NCI-H2196 (cell line): ENCODE measurements around the gene HSP90B1.

Source experiments
- DNase-seq: peaks from one replicate; lab custom pipeline; 2025; ENCODE audit not compliant: unreplicated experiment; lab: John Stamatoyannopoulos, UW

Gene HSP90B1

DNA sequence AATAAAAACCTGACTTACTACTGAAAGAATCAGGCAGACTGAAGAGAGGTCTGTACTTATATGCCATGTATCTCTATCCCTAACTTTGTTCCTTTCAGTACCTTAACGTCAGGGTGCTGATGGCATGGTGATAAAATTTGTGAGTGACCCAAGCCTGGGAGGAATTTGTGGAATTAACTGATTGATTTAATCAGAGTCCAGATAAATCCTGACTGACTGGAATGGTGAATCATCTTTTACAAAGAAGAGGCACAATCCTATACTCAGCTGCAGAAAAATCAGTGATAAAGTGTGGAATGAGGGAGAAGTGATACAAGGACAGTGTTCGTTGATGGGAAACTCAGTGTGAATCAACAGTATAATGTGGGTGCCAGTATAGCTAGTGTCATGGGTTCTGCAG is 39.2 kb downstream of the HSP90B1 start:
- no peak for DNase-seq

DNA sequence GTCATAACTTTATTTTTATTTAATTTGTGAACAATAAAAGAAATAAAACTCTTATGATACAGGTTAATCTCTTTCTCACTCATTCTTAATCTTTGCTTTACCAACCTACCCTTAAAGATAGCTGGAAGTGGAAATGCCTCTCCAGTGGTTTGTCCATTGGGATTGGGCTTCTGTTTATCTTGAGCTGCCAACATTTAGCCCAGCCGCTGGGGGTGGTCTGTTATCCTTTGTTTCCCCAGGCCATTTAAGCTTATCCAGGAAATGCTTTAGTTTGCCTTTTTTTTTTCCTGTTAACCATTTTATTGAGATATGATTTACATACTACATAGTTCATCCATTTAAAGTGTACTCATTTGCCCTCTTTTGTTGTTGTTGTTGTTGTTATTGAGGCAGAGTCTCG is 43.7 kb downstream of the HSP90B1 start:
- no peak for DNase-seq

DNA sequence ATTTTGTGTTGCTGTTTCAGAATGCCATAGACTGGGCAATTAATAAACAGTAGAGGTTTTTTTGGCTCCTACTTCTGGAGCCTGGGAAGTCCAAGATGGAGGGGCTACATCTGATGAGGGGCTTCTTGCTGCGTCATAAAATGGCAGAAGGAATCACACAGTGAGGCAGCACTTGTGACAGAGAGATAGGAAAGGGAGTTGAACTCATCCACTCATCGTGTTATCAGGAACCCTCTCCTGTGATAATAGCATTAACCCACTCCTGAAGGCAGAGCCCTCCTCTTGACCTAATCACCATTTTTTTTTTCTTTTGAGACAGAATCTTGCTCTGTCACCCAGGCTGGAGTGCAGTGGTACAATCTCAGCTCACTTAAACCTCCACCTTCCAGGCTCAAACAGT is 45.2 kb downstream of the HSP90B1 start:
- no peak for DNase-seq

DNA sequence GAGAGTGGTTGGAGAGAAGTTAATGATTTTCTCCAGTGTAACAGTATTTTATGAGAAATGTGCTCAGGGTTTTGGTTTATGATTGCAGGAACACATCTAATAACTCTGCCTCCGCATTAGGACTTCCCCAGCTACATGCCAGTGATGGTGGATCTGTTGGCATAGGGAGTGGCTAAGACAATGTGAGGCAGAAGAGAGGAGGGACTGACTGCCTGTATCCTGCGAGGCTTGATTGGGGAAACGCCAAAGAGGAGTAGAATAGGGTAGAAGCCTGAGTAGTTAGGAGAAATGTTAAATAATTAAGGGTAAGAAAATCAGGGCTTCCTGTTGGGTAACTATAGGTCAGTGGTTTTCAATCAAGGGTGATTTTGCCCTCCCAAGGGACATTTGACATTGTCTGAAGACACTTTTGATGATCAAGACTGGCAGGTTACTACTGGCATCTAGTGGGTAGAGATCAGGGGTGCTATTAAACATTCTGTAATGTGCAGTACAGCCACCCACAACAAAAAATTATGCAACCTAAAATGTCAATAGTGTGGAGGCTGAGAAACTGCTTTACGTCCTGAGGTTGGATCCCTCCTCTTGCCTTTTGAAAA is 48.3 kb downstream of the HSP90B1 start:
- DNase-seq, result no peak

DNA sequence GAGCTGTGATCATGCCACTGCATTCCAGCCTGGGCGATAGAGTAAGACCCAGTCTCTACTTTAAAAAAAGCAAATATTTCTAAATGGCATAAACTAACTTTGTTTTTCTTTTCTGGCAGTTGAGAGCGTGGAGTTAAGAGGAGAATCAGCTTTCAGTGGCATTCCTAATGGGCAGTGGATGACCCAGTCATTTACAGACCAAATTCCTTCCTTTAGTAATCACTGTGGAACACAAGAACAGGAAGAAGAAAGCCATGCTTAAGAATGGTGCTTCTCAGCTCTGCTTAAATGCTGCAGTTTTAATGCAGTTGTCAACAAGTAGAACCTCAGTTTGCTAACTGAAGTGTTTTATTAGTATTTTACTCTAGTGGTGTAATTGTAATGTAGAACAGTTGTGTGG is 56.6 kb downstream of the HSP90B1 start:
- no peak for DNase-seq

DNA sequence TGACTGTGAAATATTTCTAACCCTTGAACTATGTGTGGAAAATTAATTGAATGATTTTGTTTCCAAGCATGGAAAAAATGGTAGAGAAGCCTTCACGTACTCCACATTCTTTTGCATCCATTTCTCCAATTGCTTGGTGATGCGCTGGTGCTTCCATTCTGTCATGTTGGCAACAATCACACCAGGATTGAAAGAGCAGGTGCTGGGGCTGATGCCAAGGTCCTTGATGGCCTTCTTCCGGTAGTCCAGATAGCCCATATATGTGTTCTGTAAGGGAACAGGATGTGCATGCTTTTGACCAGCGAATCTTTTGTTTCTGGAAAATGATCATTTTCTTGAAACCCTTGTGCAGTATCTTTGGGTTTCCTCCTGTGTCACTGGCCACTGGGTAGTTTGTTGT is 64.0 kb downstream of the HSP90B1 start:
- peak; percentile 59 for DNase-seq

DNA sequence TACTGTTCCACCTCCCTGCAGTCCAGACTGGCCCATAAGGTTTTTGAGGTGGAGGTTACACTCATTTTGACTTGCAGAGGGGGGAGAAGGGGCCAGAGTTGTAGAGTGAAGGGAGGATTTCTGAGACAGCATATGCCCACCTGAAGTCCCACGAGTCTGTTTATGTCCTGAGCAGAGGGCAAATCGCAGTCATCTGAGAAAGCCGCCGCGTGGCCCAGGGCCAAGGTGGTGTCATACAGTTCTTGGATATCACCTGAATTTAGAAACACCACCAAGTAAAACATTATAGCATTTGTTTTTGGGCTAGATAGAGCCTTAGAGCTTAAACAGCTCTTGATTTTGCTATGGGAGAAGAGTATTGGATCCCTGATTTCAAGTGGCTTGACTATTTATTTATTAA is 66.4 kb downstream of the HSP90B1 start:
- no peak for DNase-seq

DNA sequence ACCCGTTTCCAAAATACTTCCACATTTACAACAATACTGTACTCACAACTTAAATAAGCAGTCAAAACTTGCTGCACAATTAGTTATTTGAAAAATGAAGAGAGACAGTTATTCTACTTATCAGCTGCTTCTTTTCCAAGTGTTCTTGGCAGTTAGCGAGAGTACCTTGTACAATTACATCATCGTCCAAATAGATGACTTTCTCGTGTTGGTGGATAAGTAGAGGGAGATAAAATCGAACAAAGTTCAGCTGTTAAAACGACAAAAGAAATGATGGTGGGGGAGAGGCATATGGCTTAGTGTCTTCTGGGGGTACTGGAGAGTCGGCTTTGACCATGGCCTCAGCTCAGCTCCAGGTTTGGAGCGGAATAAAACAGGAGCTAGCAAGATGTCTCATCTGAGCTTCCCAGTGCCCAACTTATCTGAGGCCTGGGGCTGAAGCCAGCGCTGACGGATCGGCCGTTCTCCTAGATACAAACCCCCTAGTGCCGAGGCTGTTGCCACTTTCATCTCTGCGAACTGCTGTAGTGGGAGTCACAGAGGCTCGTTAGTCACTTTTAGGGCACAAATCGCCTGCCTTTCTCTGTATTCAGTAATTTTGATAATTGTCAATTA is 67.2 kb downstream of the HSP90B1 start:
- DNase-seq, result no peak
